Liver (tissue), 9 donors: ENCODE results near the gene C1orf50. TPM values are rescaled to one million over a fixed set of nuclear protein-coding genes. Genes with fewer than 3 reads are reported as not detected.

Source experiments
- DNase-seq: peaks from one replicate; pipeline ENCODE4 v3.0.0-alpha.2; 2017; ENCODE audit warnings: low spot score
- H3K27ac ChIP-seq, 2 donors: one replicate each; pipeline ENCODE4 v1.7.0; 2013; ENCODE audit warnings: inconsistent platforms in 2 of 2, low read length in 2 of 2, control low read depth in 1 of 2, low read depth in 1 of 2, mild to moderate bottlenecking in 1 of 2
- H3K27me3 ChIP-seq, 4 donors: one replicate each; pipeline versions ENCODE4 v1.6.1 to v1.7.0; 2013; ENCODE audit warnings: low read length in 3 of 4, inconsistent platforms in 1 of 4, mild to moderate bottlenecking in 1 of 4, moderate library complexity in 1 of 4; ENCODE audit not compliant: control insufficient read depth in 4 of 4, insufficient read depth in 4 of 4
- H3K36me3 ChIP-seq, 4 donors: one replicate each; pipeline versions ENCODE4 v1.6.1 to v1.7.0; 2013; ENCODE audit warnings: low read length in 3 of 4, mild to moderate bottlenecking in 3 of 4, low read depth in 1 of 4, moderate library complexity in 1 of 4; ENCODE audit not compliant: control insufficient read depth in 4 of 4, insufficient read depth in 3 of 4
- H3K4me1 ChIP-seq, 4 donors: one replicate each; pipeline versions ENCODE4 v1.6.1 to v1.7.0; 2013; ENCODE audit warnings: low read length in 3 of 4, mild to moderate bottlenecking in 3 of 4, moderate library complexity in 1 of 4; ENCODE audit not compliant: control insufficient read depth in 4 of 4, insufficient read depth in 4 of 4
- H3K4me3 ChIP-seq, 3 donors: one replicate each; pipeline versions ENCODE4 v1.6.1 to v1.7.0; 2013; ENCODE audit warnings: low read length in 3 of 3, control low read depth in 1 of 3, low read depth in 1 of 3, mild to moderate bottlenecking in 1 of 3
- H3K9ac ChIP-seq, 2 donors: one replicate each; pipeline ENCODE4 v1.7.0; 2013; ENCODE audit warnings: low read length in 2 of 2, mild to moderate bottlenecking in 2 of 2, moderate library complexity in 2 of 2, control low read depth in 1 of 2, low read depth in 1 of 2
- H3K9me3 ChIP-seq, 4 donors: one replicate each; pipeline versions ENCODE4 v1.6.1 to v1.7.0; 2013; ENCODE audit warnings: low read length in 3 of 4; ENCODE audit not compliant: control insufficient read depth in 4 of 4
- EGR1 ChIP-seq, 2 donors: IDR thresholded peaks; 2 replicates each; pipeline ENCODE4 v1.6.1; 2016 to 2018; ENCODE audit warnings: antibody characterized with exemption in 2 of 2, low read depth in 2 of 2
- FOXA1 ChIP-seq: IDR thresholded peaks from 2 replicates; pipeline ENCODE4 v1.6.1; 2016; ENCODE audit warnings: antibody characterized with exemption
- FOXA2 ChIP-seq: IDR thresholded peaks from 2 replicates; pipeline ENCODE4 v1.6.1; 2016; ENCODE audit warnings: antibody characterized with exemption
- GABPA ChIP-seq, 2 donors: IDR thresholded peaks in 1 of 2; conservative IDR thresholded peaks in 1 of 2; 2 replicates each; pipeline ENCODE4 v1.6.1; 2016; ENCODE audit warnings: antibody characterized with exemption in 2 of 2, mild to moderate bottlenecking in 1 of 2, moderate library complexity in 1 of 2
- HNF4A ChIP-seq, 2 donors: conservative IDR thresholded peaks; 2 replicates each; pipeline ENCODE4 v1.6.1; 2016; ENCODE audit warnings: antibody characterized with exemption in 2 of 2, mild to moderate bottlenecking in 2 of 2
- HNF4G ChIP-seq: IDR thresholded peaks from 2 replicates; pipeline ENCODE4 v1.6.1; 2016; ENCODE audit warnings: antibody characterized with exemption
- JUND ChIP-seq, 2 donors: IDR thresholded peaks; 2 replicates each; pipeline ENCODE4 v1.6.1; 2016; ENCODE audit warnings: antibody characterized with exemption in 2 of 2
- NR2F2 ChIP-seq: IDR thresholded peaks from 2 replicates; pipeline ENCODE4 v1.6.1; 2016; ENCODE audit warnings: antibody characterized with exemption
- RAD21 ChIP-seq, 2 donors: IDR thresholded peaks; 2 replicates each; pipeline ENCODE4 v1.6.1; 2016; ENCODE audit warnings: antibody characterized with exemption in 2 of 2, mild to moderate bottlenecking in 2 of 2
- RXRA ChIP-seq, 2 donors: IDR thresholded peaks; 2 replicates each; pipeline ENCODE4 v1.6.1; 2017 to 2018; ENCODE audit warnings: antibody characterized with exemption in 2 of 2, mild to moderate bottlenecking in 1 of 2
- SP1 ChIP-seq: IDR thresholded peaks from 2 replicates; pipeline ENCODE4 v1.6.1; 2018; ENCODE audit warnings: antibody characterized with exemption, mild to moderate bottlenecking
- TAF1 ChIP-seq: conservative IDR thresholded peaks from 2 replicates; pipeline ENCODE4 v1.6.1; 2016; ENCODE audit warnings: antibody characterized with exemption, mild to moderate bottlenecking
- YY1 ChIP-seq: IDR thresholded peaks from 2 replicates; pipeline ENCODE4 v1.6.1; 2016; ENCODE audit warnings: antibody characterized with exemption, mild to moderate bottlenecking
- WGBS: extraction: QIAGEN DNeasy Blood & Tissue Kit; methylation state at CpG from one replicate; pipeline ENCODE4 v1.1.7; 2013; 5-methylcytosine and 5-hydroxymethylcytosine counted together
- polyA plus RNA-seq, 2 donors: library from polyadenylated mRNA; stranded (reverse) in 1 of 2; unstranded in 1 of 2; fragments of 200-250 nt in 1 of 2; fragments of >200 nt in 1 of 2; fragmentation: Nextera tagmentation in 1 of 2; extraction: Ambion mirVana in 1 of 2; gene quantifications; one replicate each; pipeline versions ENCODE4 v1.2.1 to v1.2.3, GENCODE V29; 2013 to 2015
- total RNA-seq, 2 donors: library from RNA; depleted of rRNA; stranded (reverse); fragments of >200 nt; gene quantifications; one replicate each; pipeline ENCODE4 v1.2.3, GENCODE V29; 2014
- TF ChIP-seq, protein P1 (sequence below): fragments of 150-350 bp; IDR thresholded peaks from 2 replicates; pipeline ENCODE4 v1.5.1; 2017; ENCODE audit warnings: improper control_type of control experiment, low read depth, low read length; ENCODE audit not compliant: missing input control
- TF ChIP-seq, protein P2 (sequence below): IDR thresholded peaks from 2 replicates; pipeline ENCODE4 v1.6.1; 2016; ENCODE audit warnings: antibody characterized with exemption
- TF ChIP-seq, protein P3 (sequence below): IDR thresholded peaks from 2 replicates; pipeline ENCODE4 v1.6.1; 2016; ENCODE audit warnings: antibody characterized with exemption
- TF ChIP-seq, protein P4 (sequence below): IDR thresholded peaks from 2 replicates; pipeline ENCODE4 v1.6.1; 2016; ENCODE audit warnings: antibody characterized with exemption, mild to moderate bottlenecking
- TF ChIP-seq, protein P5 (sequence below): IDR thresholded peaks from 2 replicates; pipeline ENCODE4 v1.6.1; 2016; ENCODE audit warnings: antibody characterized with exemption
- donor health status: healthy.
- donor health status: healthy.
- donor health status: healthy.
- donor health status: healthy.
- donor health status: healthy.

C1orf50 gene
- total and polyA plus RNA-seq, 4 donors = 2.6 to 5.8 (median 3.5) TPM

DNA sequence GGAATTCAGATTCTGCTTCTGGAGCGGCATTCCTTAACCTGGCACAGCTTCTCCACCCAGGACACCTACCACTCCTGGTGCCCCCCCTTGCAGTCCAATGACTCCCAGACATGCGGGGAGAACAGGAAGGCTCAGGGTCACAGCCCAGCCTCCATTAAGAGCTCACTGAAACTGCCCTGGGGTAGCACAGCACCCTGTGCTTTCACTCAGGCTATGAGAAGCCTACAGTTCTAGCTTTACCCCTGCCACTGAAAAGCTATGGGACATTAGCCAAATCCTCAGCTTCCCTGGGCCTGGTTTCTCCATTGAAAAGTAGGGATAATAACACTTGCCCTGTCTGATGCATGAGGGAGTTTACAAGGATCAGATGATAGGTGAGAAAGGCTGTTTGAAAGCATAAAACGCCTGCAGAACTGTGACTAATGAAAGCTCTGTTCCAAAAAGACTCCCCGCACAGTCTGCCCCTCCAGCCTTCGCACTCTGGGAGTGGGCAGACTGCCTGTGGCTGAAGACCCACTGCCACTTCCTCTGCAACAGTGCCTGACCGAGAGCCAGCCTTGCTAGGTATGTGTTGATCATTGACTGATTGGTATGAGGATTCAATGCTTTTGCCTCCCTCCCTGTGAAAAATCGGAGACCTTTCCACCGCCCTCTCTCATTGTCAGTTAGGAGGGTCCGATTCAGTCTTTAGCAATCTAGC is 24.3 kb upstream of the C1orf50 start:
- Histone ChIP-seq H3K4me3 (no peak overlapping the region), H3K9ac (no peak overlapping the region), H3K27ac (no peak overlapping the region), H3K36me3 (peaks cover 1 to 19% (median 9%) of the 10 kb centered on the region in 4 donors), H3K27me3 (no peaks in the 10 kb centered on the region), H3K4me1 (peaks cover 2 to 7% (median 5%) of the 10 kb centered on the region in 4 donors), H3K9me3 (no peaks in the 10 kb centered on the region)
- 94% methylated on average over 9 of the region's 9 CpGs for WGBS
- TF ChIP-seq NR2F2 = no peak
- TF ChIP-seq GABPA (IDR thresholded peaks at IDR 0.05 in 1 of 2, conservative IDR thresholded peaks at IDR 0.05 in 1 of 2) = no peak
- TF ChIP-seq, protein P1, sequence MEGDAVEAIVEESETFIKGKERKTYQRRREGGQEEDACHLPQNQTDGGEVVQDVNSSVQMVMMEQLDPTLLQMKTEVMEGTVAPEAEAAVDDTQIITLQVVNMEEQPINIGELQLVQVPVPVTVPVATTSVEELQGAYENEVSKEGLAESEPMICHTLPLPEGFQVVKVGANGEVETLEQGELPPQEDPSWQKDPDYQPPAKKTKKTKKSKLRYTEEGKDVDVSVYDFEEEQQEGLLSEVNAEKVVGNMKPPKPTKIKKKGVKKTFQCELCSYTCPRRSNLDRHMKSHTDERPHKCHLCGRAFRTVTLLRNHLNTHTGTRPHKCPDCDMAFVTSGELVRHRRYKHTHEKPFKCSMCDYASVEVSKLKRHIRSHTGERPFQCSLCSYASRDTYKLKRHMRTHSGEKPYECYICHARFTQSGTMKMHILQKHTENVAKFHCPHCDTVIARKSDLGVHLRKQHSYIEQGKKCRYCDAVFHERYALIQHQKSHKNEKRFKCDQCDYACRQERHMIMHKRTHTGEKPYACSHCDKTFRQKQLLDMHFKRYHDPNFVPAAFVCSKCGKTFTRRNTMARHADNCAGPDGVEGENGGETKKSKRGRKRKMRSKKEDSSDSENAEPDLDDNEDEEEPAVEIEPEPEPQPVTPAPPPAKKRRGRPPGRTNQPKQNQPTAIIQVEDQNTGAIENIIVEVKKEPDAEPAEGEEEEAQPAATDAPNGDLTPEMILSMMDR = no peak
- TF ChIP-seq, protein P2, sequence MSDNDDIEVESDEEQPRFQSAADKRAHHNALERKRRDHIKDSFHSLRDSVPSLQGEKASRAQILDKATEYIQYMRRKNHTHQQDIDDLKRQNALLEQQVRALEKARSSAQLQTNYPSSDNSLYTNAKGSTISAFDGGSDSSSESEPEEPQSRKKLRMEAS = no peak
- TF ChIP-seq, protein P3, sequence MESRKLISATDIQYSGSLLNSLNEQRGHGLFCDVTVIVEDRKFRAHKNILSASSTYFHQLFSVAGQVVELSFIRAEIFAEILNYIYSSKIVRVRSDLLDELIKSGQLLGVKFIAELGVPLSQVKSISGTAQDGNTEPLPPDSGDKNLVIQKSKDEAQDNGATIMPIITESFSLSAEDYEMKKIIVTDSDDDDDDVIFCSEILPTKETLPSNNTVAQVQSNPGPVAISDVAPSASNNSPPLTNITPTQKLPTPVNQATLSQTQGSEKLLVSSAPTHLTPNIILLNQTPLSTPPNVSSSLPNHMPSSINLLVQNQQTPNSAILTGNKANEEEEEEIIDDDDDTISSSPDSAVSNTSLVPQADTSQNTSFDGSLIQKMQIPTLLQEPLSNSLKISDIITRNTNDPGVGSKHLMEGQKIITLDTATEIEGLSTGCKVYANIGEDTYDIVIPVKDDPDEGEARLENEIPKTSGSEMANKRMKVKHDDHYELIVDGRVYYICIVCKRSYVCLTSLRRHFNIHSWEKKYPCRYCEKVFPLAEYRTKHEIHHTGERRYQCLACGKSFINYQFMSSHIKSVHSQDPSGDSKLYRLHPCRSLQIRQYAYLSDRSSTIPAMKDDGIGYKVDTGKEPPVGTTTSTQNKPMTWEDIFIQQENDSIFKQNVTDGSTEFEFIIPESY = no peak
- TF ChIP-seq TAF1 = no peak
- no peak for TF ChIP-seq FOXA2
- TF ChIP-seq RXRA (IDR thresholded peaks at IDR 0.05) = no peak
- no peak for TF ChIP-seq YY1
- TF ChIP-seq SP1 = no peak
- TF ChIP-seq RAD21 (IDR thresholded peaks at IDR 0.05) = no peak
- no peak for TF ChIP-seq HNF4G
- DNase-seq = no peak

DNA sequence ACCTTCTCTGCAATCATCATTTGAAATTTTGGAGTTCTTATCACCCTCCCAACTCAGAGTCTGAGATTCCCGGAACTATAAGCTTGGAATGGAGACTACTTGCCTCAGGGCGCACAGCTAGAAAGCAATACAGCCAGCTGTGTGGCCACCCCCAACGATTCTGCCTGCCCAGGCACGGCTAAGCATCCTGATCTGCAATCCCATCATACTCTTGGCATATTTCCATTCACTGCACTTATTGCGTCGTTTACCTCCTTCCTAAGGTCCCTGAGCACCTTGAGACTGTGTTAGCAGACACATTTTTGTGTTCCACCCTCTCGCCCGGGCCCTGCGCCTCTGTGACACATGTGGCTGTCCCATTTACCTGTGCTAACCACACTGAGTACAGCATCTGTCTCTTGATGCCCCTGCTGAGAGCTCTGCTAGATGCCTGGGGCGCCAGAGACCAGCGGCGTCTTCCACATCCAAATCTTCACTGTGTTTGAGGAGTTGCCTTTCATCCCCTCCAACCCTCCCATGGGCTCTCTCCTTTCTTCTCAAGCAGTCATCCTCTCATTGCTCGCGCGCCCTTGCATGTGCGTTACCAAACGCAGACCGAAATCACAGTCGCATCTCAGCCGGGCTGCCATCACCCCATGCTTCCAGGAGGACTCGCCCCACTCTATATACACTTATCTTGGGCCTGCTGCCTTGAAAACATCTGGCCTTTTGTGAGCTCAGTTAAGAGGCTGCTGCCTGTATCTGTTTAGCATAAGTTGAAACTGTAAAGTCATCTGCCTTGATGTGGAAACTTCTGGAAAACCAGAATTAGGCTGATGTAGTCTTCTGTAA is 23.5 kb upstream of the C1orf50 start:
- no peak for DNase-seq
- WGBS = 85% methylated on average over 21 of the region's 21 CpGs
- peaks cover 2 to 7% (median 5%) of the 10 kb centered on the region in 4 donors for H3K4me1 ChIP-seq
- no peak overlapping the region for H3K4me3 ChIP-seq
- H3K36me3 ChIP-seq = peaks cover 1 to 26% (median 10%) of the 10 kb centered on the region in 4 donors
- no peaks in the 10 kb centered on the region for H3K27me3 ChIP-seq
- H3K9me3 ChIP-seq = no peaks in the 10 kb centered on the region
- H3K9ac ChIP-seq = no peak overlapping the region
- no peak overlapping the region for H3K27ac ChIP-seq
- TF ChIP-seq, protein P1 = no peak
- TF ChIP-seq FOXA1 (no peak), HNF4G (no peak), NR2F2 (no peak), YY1 (no peak), SP1 (no peak), HNF4A (conservative IDR thresholded peaks at IDR 0.05) (no peak), EGR1 (IDR thresholded peaks at IDR 0.05; ENCODE audit: low read depth in 2 of 2) (no peak), JUND (IDR thresholded peaks at IDR 0.05) (no peak), RAD21 (IDR thresholded peaks at IDR 0.05) (no peak), RXRA (IDR thresholded peaks at IDR 0.05) (no peak), FOXA2 (no peak), GABPA (IDR thresholded peaks at IDR 0.05 in 1 of 2, conservative IDR thresholded peaks at IDR 0.05 in 1 of 2) (no peak)
- TF ChIP-seq, protein P4, sequence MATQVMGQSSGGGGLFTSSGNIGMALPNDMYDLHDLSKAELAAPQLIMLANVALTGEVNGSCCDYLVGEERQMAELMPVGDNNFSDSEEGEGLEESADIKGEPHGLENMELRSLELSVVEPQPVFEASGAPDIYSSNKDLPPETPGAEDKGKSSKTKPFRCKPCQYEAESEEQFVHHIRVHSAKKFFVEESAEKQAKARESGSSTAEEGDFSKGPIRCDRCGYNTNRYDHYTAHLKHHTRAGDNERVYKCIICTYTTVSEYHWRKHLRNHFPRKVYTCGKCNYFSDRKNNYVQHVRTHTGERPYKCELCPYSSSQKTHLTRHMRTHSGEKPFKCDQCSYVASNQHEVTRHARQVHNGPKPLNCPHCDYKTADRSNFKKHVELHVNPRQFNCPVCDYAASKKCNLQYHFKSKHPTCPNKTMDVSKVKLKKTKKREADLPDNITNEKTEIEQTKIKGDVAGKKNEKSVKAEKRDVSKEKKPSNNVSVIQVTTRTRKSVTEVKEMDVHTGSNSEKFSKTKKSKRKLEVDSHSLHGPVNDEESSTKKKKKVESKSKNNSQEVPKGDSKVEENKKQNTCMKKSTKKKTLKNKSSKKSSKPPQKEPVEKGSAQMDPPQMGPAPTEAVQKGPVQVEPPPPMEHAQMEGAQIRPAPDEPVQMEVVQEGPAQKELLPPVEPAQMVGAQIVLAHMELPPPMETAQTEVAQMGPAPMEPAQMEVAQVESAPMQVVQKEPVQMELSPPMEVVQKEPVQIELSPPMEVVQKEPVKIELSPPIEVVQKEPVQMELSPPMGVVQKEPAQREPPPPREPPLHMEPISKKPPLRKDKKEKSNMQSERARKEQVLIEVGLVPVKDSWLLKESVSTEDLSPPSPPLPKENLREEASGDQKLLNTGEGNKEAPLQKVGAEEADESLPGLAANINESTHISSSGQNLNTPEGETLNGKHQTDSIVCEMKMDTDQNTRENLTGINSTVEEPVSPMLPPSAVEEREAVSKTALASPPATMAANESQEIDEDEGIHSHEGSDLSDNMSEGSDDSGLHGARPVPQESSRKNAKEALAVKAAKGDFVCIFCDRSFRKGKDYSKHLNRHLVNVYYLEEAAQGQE = no peak
- TF ChIP-seq, protein P5, sequence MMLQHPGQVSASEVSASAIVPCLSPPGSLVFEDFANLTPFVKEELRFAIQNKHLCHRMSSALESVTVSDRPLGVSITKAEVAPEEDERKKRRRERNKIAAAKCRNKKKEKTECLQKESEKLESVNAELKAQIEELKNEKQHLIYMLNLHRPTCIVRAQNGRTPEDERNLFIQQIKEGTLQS = no peak
- TF ChIP-seq, protein P2 = no peak
